Neural progenitor cell (in vitro differentiated cells): ENCODE data around the gene C1orf185.

Experiments used
- CTCF ChIP-seq: fragments of 200-600 bp; sonication (generic); IDR thresholded peaks from 2 replicates; pipeline ENCODE4 v1.5.1; 2017; ENCODE audit warnings: antibody characterized with exemption, mild to moderate bottlenecking
- EZH2 ChIP-seq: fragments of 200-600 bp; sonication (generic); IDR thresholded peaks from 2 replicates; pipeline ENCODE4 v1.6.1; 2017; ENCODE audit warnings: antibody characterized with exemption, mild to moderate bottlenecking, moderate library complexity
- EZH2phosphoT487 ChIP-seq: fragments of 200-600 bp; sonication (generic); IDR thresholded peaks from 2 replicates; pipeline ENCODE4 v1.6.1; 2017; ENCODE audit warnings: antibody characterized with exemption

GRCh38 chr1:51193564-51193963 lies 91.5 kb downstream of the C1orf185 start:
- no peak for TF ChIP-seq CTCF
- no peak for TF ChIP-seq EZH2
- no peak for TF ChIP-seq EZH2phosphoT487
